Chondrocyte (in vitro differentiated cells): ENCODE data around the gene ALKAL2. TPM values are rescaled to one million over a fixed set of nuclear protein-coding genes. Genes with fewer than 3 reads are reported as not detected.
A peak's percentile ranks its signal among the peaks of the same experiment; 100 is the strongest.

Experiments used
- DNase-seq: peaks from one replicate; pipeline ENCODE4 v3.0.0; 2021; ENCODE audit warnings: mixed read lengths, low spot score
- H3K27ac Mint-ChIP-seq: one replicate; pipeline ENCODE4 v1.8.0; 2021; ENCODE audit warnings: mild to moderate bottlenecking, moderate library complexity, mixed read lengths; ENCODE audit not compliant: unreplicated experiment
- H3K27me3 Mint-ChIP-seq: 2 replicates; pipeline ENCODE4 v1.8.0; 2021; ENCODE audit warnings: low read depth, mixed read lengths
- H3K36me3 Mint-ChIP-seq: 2 replicates; pipeline ENCODE4 v1.8.0; 2021; ENCODE audit warnings: low read depth, mixed read lengths
- H3K4me1 Mint-ChIP-seq: 2 replicates; pipeline ENCODE4 v1.8.0; 2021; ENCODE audit warnings: low read depth, mild to moderate bottlenecking, mixed read lengths
- H3K4me3 Mint-ChIP-seq: one replicate; pipeline ENCODE4 v1.8.0; 2021; ENCODE audit warnings: mild to moderate bottlenecking, moderate library complexity, mixed read lengths; ENCODE audit not compliant: unreplicated experiment
- H3K9me3 Mint-ChIP-seq: 2 replicates; pipeline ENCODE4 v1.8.0; 2021; ENCODE audit warnings: low read depth, mixed read lengths
- total RNA-seq: library from RNA; stranded (reverse); gene quantifications from 3 replicates; pipeline ENCODE4 v1.2.1, GENCODE V29; 2021
- TF ChIP-seq, protein P1 (sequence below): fragments of 200-600 bp; sonication (generic); IDR thresholded peaks from 2 replicates; pipeline ENCODE4 v1.5.0; 2021; ENCODE audit warnings: antibody characterized with exemption, mild to moderate bottlenecking, moderate library complexity

ALKAL2 gene
- total RNA-seq, 1 donor from 2014 or later: 164 TPM

DNA sequence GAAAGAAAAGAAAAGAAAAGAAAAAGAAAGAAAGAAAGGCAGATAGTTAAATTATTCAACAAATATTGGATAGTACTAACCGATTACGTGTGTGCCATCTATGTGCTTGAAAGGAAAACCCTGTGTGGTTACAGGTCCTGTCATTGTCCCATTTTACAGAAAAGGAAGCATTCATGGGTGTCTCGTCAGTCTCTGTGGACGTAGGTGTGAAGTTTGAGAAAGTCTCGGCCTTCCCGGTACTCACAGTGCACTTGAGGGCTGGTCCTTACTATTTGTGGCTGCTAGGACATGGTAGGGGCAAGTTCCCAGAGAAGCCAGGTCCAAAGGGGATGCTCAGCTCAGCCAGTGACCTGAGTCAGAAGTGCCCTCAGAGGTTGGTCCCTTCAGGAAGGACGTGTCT, 43.3 kb downstream of the ALKAL2 start:
- no peak overlapping the region for H3K4me3 Mint-ChIP-seq
- peaks cover 15% of the 10 kb centered on the region for H3K9me3 Mint-ChIP-seq
- H3K4me1 Mint-ChIP-seq: peaks cover 10% of the 10 kb centered on the region
- H3K36me3 Mint-ChIP-seq: peaks cover 38% of the 10 kb centered on the region
- H3K27ac Mint-ChIP-seq: no peak overlapping the region
- no peaks in the 10 kb centered on the region for H3K27me3 Mint-ChIP-seq
- TF ChIP-seq, protein P1, sequence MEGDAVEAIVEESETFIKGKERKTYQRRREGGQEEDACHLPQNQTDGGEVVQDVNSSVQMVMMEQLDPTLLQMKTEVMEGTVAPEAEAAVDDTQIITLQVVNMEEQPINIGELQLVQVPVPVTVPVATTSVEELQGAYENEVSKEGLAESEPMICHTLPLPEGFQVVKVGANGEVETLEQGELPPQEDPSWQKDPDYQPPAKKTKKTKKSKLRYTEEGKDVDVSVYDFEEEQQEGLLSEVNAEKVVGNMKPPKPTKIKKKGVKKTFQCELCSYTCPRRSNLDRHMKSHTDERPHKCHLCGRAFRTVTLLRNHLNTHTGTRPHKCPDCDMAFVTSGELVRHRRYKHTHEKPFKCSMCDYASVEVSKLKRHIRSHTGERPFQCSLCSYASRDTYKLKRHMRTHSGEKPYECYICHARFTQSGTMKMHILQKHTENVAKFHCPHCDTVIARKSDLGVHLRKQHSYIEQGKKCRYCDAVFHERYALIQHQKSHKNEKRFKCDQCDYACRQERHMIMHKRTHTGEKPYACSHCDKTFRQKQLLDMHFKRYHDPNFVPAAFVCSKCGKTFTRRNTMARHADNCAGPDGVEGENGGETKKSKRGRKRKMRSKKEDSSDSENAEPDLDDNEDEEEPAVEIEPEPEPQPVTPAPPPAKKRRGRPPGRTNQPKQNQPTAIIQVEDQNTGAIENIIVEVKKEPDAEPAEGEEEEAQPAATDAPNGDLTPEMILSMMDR: no peak
- DNase-seq: no peak

DNA sequence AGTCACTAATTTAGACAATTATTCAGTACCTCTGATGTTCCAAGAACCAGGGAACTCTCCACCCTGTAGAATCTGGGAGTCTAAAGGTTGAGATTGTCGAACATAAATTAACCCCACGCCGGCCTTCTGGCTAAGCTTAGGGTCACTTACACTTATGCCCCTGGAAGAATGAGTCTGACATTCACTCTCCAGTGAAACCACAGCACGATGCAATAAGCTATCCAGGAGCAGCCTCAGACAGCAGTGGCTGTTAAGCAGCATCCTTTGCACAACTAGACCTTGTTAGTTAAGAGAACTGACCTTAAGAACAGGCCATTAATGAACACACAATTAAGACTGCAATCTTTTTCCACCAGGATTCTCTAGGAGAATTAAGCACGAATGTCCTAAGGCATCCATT, 49.0 kb downstream of the ALKAL2 start:
- no peak overlapping the region for H3K4me3 Mint-ChIP-seq
- peaks cover 15% of the 10 kb centered on the region for H3K9me3 Mint-ChIP-seq
- peak overlapping the region; percentile 24 for H3K27ac Mint-ChIP-seq
- H3K27me3 Mint-ChIP-seq: no peaks in the 10 kb centered on the region
- H3K4me1 Mint-ChIP-seq: peaks cover 13% of the 10 kb centered on the region
- peaks cover 33% of the 10 kb centered on the region for H3K36me3 Mint-ChIP-seq
- TF ChIP-seq, protein P1: no peak
- no peak for DNase-seq

DNA sequence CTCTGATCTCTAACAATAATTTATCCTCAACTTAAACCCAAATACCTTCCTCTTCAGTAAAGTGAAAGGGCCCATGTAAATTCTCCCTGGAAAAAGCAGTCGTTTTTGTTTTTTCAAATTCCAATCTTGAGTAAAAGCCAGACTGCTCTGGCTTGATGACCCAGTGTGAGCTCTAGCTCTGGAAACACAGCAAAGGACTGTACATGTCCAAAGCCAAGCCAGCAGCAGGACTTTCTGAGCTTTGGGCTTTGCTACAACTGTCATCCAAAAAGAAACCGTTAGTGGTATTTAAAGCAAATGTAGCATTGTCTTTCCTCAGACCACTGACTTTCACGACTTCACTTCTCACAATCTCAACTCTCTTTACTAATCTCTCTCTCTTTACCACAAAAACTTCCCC, 49.5 kb downstream of the ALKAL2 start:
- H3K27ac Mint-ChIP-seq: peak overlapping the region; percentile 24
- no peaks in the 10 kb centered on the region for H3K27me3 Mint-ChIP-seq
- no peak overlapping the region for H3K4me3 Mint-ChIP-seq
- DNase-seq: no peak
- peaks cover 13% of the 10 kb centered on the region for H3K4me1 Mint-ChIP-seq
- TF ChIP-seq, protein P1: no peak
- H3K9me3 Mint-ChIP-seq: peaks cover 15% of the 10 kb centered on the region
- H3K36me3 Mint-ChIP-seq: peaks cover 29% of the 10 kb centered on the region

DNA sequence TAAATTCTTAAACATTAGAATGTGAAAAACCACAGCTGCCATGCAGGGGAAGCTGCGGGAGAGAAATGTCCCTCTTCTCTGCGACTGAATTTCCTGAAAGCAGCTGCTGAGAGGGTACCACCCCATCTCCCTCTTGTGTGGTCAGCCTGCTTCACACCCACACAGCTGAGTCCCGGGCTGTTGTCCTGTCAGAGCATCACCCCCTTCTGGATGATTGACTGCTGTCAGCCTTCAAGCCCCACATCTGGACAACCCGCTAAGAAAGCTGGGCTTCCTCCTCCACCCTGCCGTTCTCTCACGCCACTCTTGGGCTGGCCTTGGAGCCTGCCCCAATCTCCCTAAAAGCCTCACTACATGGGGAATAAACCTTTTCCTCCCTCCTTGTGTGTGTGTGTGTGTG, 50.0 kb downstream of the ALKAL2 start:
- Mint-ChIP-seq H3K27me3 (no peaks in the 10 kb centered on the region), H3K36me3 (peaks cover 26% of the 10 kb centered on the region), H3K4me1 (peaks cover 13% of the 10 kb centered on the region), H3K9me3 (peaks cover 12% of the 10 kb centered on the region), H3K27ac (no peak overlapping the region), H3K4me3 (no peak overlapping the region)
- TF ChIP-seq, protein P1: no peak
- DNase-seq: no peak

DNA sequence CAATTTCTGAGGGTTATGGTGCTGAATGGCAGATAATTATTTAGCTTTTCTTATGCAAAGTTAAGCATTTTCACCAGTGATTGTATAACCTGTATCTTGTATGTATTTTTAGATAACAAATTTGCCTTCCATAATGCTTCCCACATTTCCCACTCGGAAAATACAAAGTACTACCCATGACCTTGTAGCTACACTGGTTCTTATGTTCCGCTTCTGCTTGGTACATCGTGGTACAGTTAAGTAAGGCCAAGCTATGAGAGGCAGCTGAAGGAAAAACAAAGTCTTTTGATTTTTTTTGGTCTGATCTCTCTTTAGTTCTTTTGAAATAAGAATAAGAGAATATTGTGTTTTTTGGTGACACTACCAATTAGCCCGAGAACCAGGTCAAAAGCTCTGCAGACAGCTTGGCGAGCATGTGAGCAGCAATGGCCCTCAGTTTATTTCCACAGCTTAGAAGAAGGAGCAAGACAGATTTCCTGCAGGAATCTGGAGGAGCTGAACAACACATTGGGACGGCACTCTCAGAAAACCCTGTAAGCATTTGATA, 50.8 kb downstream of the ALKAL2 start:
- H3K27ac Mint-ChIP-seq: no peak overlapping the region
- peaks cover 22% of the 10 kb centered on the region for H3K36me3 Mint-ChIP-seq
- H3K27me3 Mint-ChIP-seq: no peaks in the 10 kb centered on the region
- DNase-seq: no peak
- H3K9me3 Mint-ChIP-seq: peaks cover 5% of the 10 kb centered on the region
- TF ChIP-seq, protein P1: no peak
- peaks cover 13% of the 10 kb centered on the region for H3K4me1 Mint-ChIP-seq
- no peak overlapping the region for H3K4me3 Mint-ChIP-seq
